ENCODE results near the gene DUSP1. TPM values are rescaled to one million over a fixed set of nuclear protein-coding genes. Genes with fewer than 3 reads are reported as not detected.

DUSP1 gene
- total RNA-seq, 3 donors from 2014 or later = 752 to 1,562 (median 1,015) TPM

DNA sequence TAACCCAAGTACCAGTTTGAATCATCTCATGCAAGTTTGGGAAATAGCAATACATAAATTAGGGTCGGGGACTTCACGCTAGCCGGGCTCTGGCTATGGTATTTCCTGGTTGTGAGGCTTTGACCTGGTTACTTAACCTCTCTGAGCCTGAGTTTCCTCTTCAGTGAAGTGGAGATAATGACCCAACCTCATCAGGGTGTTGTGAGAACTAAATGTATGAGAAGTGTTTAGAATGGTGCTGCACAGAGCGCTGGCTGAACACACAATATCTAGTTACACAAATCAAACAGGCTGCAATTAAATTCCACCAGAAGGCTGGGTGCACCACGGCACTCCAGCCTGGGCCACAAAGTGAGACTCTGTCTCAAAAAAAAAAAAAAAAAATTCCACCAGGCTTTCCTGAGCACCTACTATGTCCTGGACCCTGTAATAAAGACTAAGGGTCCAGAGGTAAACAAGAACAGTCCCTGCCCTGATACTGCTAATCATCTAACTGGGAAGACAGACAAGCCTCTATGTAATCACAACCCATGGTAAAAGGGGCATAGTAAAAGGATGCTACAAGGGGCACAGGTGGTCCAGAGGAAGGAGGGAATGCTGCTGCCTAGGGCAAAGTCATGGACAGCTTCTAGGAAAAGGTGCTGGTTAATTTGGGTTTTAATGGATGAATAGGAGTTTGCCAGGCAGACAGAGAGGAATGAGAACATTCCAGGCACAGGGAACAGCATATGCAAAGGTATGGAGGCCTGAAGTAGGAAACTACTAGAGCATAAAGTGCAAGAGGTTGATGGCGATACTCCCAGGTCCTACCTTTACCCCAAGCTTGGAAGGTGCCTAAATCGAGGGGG lies 27.7 kb downstream of the DUSP1 start:
- Histone ChIP-seq H3K9me3 (no peaks in the 10 kb centered on the region), H3K4me3 (no peak overlapping the region), H3K27me3 (no peaks in the 10 kb centered on the region), H3K27ac (peak overlapping the region in 1 of 2 donors; percentile 62), H3K36me3 (no peaks in the 10 kb centered on the region), H3K4me1 (peaks cover 0 to 9% of the 10 kb centered on the region in 2 donors)
- TF ChIP-seq POLR2A (IDR thresholded peaks at IDR 0.05) (no peak), POLR2AphosphoS5 (IDR thresholded peaks at IDR 0.05) (no peak)
- TF ChIP-seq, protein P1, sequence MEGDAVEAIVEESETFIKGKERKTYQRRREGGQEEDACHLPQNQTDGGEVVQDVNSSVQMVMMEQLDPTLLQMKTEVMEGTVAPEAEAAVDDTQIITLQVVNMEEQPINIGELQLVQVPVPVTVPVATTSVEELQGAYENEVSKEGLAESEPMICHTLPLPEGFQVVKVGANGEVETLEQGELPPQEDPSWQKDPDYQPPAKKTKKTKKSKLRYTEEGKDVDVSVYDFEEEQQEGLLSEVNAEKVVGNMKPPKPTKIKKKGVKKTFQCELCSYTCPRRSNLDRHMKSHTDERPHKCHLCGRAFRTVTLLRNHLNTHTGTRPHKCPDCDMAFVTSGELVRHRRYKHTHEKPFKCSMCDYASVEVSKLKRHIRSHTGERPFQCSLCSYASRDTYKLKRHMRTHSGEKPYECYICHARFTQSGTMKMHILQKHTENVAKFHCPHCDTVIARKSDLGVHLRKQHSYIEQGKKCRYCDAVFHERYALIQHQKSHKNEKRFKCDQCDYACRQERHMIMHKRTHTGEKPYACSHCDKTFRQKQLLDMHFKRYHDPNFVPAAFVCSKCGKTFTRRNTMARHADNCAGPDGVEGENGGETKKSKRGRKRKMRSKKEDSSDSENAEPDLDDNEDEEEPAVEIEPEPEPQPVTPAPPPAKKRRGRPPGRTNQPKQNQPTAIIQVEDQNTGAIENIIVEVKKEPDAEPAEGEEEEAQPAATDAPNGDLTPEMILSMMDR (IDR thresholded peaks at IDR 0.05) = no peak
- intact Hi-C loops (cut with DNase I; ENCODE audit: low total_unique reads) = no loop called here
- DNase-seq (ENCODE audit: low spot score in 2 of 2) = no peak

DNA sequence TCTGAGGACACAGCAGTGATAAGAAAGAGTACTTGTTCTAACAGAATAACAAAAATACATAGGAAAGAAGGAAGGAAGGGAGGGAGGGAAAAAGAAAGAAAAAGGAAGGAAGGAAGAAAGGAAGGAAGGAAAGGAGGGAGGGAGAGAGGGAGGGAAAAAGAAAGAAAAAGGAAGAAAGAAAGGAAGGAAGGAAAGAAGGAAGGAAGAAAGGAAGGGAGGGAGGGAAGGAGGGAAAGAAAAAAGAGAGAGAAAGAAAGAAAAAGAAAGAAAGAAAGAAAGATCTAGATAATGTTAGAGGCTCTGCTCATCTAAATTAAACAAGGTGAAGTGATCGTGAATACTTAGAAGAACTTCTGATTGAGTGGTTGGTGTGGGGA lies 29.8 kb downstream of the DUSP1 start:
- intact Hi-C loops (cut with DNase I; ENCODE audit: low total_unique reads) = no loop called here
- Histone ChIP-seq H3K4me1 (peaks cover 0 to 9% of the 10 kb centered on the region in 2 donors), H3K36me3 (no peaks in the 10 kb centered on the region), H3K9me3 (no peaks in the 10 kb centered on the region), H3K27me3 (no peaks in the 10 kb centered on the region), H3K27ac (peak overlapping the region; percentile 78 to 87), H3K4me3 (no peak overlapping the region)
- DNase-seq (ENCODE audit: low spot score in 2 of 2) = no peak
- no peak for TF ChIP-seq POLR2A (IDR thresholded peaks at IDR 0.05)
- TF ChIP-seq, protein P1 (IDR thresholded peaks at IDR 0.05) = no peak
- TF ChIP-seq POLR2AphosphoS5 (IDR thresholded peaks at IDR 0.05) = no peak

DNA sequence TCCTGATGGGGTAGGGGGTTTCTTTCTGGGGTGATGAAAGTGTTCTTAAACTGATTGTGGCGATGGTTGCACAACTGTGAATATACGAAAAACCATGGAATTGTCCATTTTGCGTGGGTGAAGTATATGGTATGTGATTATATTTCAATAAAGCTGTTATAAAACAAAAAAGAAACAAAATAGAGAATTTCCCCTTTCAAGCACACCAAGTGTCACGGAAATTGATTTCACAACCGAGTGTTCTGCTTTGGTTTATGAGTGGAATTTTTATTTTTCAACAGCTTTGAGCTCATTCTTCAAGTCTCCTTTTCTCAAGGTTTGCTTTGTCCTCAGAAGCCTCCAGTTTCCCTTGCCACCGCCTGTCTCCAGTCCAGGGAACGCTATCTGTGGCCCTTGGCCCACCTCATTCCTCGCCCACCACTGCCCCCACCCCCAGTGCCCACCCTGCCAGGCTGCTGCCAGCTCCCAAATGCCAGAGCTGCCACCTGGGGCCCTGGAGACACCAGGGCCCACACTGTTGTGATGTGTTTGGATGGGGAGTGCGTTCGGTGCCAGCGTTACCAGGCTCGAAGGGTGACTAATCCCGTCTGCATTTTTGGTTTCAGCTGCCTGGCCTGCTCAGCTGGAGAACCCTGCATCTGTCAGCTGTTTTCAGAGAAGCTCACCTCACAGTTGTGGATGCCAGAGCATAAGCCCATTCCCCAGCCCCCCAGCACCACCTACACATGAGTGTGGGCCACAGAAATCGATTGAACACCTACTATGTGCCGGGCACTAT lies 30.4 kb downstream of the DUSP1 start:
- no peaks in the 10 kb centered on the region for H3K9me3 ChIP-seq
- DNase-seq (ENCODE audit: low spot score in 2 of 2) = peak; percentile 74 to 94
- H3K4me3 ChIP-seq = no peak overlapping the region
- peak overlapping the region; percentile 78 to 87 for H3K27ac ChIP-seq
- intact Hi-C loops (cut with DNase I; ENCODE audit: low total_unique reads) = no loop called here
- no peaks in the 10 kb centered on the region for H3K27me3 ChIP-seq
- H3K36me3 ChIP-seq = no peaks in the 10 kb centered on the region
- TF ChIP-seq POLR2A (IDR thresholded peaks at IDR 0.05) = no peak
- TF ChIP-seq POLR2AphosphoS5 (IDR thresholded peaks at IDR 0.05) = peak in 2 of 3 donors; percentile 52 to 61
- TF ChIP-seq, protein P1 (IDR thresholded peaks at IDR 0.05) = no peak
- peaks cover 0 to 9% of the 10 kb centered on the region in 2 donors for H3K4me1 ChIP-seq

DNA sequence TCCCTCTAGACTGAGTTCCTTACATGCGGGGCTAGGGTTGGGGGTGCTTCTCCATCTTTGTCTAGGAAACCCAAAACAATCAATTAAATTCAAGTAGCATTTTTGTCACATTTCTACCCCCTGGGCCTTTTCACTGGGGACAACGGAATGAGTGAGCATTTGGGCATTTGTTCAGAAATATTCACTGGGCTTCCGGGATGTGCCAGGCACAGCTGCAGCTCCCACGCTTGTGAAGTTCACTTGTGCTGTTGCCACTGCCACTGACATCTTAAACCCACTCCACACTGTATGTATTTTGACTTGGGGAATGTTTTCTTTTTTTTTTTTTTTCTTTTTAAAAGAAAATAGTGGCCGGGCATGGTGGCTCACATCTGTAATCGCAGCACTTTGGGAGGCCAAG lies 31.6 kb downstream of the DUSP1 start:
- Histone ChIP-seq H3K36me3 (no peaks in the 10 kb centered on the region), H3K27me3 (no peaks in the 10 kb centered on the region), H3K27ac (peak overlapping the region in 1 of 2 donors; percentile 87), H3K4me3 (no peak overlapping the region), H3K4me1 (peaks cover 0 to 6% of the 10 kb centered on the region in 2 donors), H3K9me3 (no peaks in the 10 kb centered on the region)
- intact Hi-C loops (cut with DNase I; ENCODE audit: low total_unique reads) = no loop called here
- DNase-seq (ENCODE audit: low spot score in 2 of 2) = no peak
- TF ChIP-seq, protein P1 (IDR thresholded peaks at IDR 0.05) = no peak
- TF ChIP-seq POLR2AphosphoS5 (IDR thresholded peaks at IDR 0.05) (no peak), POLR2A (IDR thresholded peaks at IDR 0.05) (no peak)
